OCI-LY3 (cell line): Measurements from ENCODE around the gene GRIK2.

Experiments used
- CTCF ChIP-seq: fragments of 200-600, 300-600 bp; sonication (generic); IDR thresholded peaks from 2 replicates; pipeline ENCODE4 v1.5.1; 2014; ENCODE audit warnings: antibody characterized with exemption, low read length, low read depth
- EZH2phosphoT487 ChIP-seq: fragments of 200-600 bp; shearing (Covaris generic); IDR thresholded peaks from 2 replicates; pipeline ENCODE4 v1.6.1; 2018; ENCODE audit warnings: antibody characterized with exemption, mixed run types, low read depth

- no peak for TF ChIP-seq CTCF
- no peak for TF ChIP-seq EZH2phosphoT487
Observed at GRCh38 chr6:102022281-102022680, 628.8 kb downstream of the GRIK2 start.
